ENCODE results near the gene MYL10.

Gene MYL10

GRCh38 chr7:101565601-101566209 is 63.4 kb downstream of the MYL10 start:
- DNase-seq (ENCODE audit: low read depth), result no peak

DNA sequence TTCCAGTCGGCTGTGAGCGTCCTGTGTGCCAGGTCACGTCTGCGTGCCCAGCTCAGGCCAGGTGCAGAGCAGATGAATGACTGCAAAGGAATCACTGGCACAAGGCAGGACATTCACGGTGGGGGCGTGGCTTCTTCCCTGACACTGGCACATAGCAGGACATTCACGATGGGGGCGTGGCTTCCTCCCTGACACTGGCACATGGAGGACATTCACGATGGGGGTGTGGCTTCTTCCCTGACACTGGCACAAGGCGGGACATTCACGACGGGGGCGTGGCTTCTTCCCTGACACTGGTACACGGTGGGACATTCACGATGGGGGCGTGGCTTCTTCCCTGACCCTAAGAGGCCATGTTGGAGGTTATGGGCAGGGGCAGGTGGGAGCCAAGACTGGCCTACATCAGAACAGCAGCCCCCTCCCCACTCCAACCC is 64.3 kb downstream of the MYL10 start:
- DNase-seq (ENCODE audit: low read depth), result peak; percentile 53

DNA sequence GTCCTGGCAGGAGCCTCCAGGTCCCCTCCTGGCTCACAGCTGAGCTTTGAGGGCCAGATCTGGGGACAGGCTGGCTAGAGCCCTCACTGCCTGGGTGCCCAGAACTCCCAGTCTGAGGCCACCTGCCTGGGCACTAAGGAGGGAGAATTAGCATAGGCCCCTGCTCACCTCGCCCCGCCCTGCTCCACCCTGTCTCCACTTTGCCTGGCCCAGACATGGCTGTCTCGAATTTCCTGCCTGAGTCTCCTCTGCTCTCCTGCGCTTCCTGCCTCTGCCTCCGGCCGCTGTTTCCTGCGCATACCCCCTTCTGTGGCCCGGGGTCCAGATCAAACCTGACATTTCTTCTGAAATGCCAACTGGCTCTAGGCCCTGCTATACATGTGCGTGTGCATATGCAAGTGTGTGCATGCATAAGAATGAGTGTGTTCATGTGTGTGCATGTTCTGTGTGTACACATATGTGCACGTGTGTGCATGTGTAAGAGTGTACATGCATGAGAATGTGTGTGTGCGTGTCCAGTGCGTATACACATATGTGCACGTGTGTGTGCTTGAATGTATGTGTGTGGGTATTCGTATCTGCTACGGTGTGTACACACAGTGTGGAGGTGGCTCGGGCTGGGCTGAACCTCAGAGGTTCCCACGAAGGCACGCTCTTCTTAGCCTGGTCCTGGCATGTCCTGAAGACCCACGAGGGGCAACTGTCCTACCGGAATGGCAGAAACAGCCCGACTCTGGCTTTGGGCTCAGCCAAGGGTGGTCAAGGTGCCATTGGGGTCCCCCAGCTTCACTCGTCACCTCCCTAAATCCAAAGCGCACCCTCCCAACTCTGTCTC is 64.9 kb downstream of the MYL10 start:
- DNase-seq (ENCODE audit: low read depth), result no peak

Measured in CMK (cell line).